SK-N-SH treated with all-trans-retinoic acid at 6 μM for 48 hours (cell line): ENCODE results near the gene NOL9.
A peak's percentile ranks its signal among the peaks of the same experiment; 100 is the strongest.

Experiments used
- ATAC-seq: fragments of 200-7000 bp; cut with Tn5 transposase; 3 replicates; pipeline ENCODE4 v1.9.1; 2020; ENCODE audit warnings: mild to moderate bottlenecking, moderate library complexity
- BACH2 ChIP-seq: fragments of 250-450 bp; sonication (Bioruptor Pico); IDR thresholded peaks from 2 replicates; pipeline ENCODE4 v1.9.0; 2021; ENCODE audit warnings: mild to moderate bottlenecking, borderline replicate concordance
- CSDC2 ChIP-seq: fragments of 250-450 bp; sonication (Bioruptor Pico); IDR thresholded peaks from 2 replicates; pipeline ENCODE4 v1.5.0; 2020; ENCODE audit warnings: mild to moderate bottlenecking, moderate library complexity
- ESRRG ChIP-seq: fragments of 250-450 bp; sonication (Bioruptor Pico); IDR thresholded peaks from 2 replicates; pipeline ENCODE4 v1.6.1; 2021; ENCODE audit warnings: mild to moderate bottlenecking
- GLIS3 ChIP-seq: fragments of 250-450 bp; sonication (Bioruptor Pico); IDR thresholded peaks from 2 replicates; pipeline ENCODE4 v1.5.0; 2020; ENCODE audit warnings: mild to moderate bottlenecking, moderate library complexity
- OSR1 ChIP-seq: fragments of 250-450 bp; sonication (Bioruptor Pico); IDR thresholded peaks from 2 replicates; pipeline ENCODE4 v1.8.0; 2022; ENCODE audit warnings: moderate library complexity, mild to moderate bottlenecking, inconsistent platforms
- RARB ChIP-seq: fragments of 250-450 bp; sonication (Bioruptor Pico); IDR thresholded peaks from 2 replicates; pipeline ENCODE4 v1.8.0; 2021; ENCODE audit warnings: mild to moderate bottlenecking, moderate library complexity
- SNAI2 ChIP-seq: fragments of 250-450 bp; sonication (Bioruptor Pico); IDR thresholded peaks from 2 replicates; pipeline ENCODE4 v1.5.0; 2020; ENCODE audit warnings: mild to moderate bottlenecking, moderate library complexity
- TCF4 ChIP-seq: fragments of 250-450 bp; sonication (Bioruptor Pico); IDR thresholded peaks from 2 replicates; pipeline ENCODE4 v1.8.0; 2021; ENCODE audit warnings: mild to moderate bottlenecking, moderate library complexity, borderline replicate concordance
- ZC3H10 ChIP-seq: fragments of 250-450 bp; sonication (Bioruptor Pico); IDR thresholded peaks from 2 replicates; pipeline ENCODE4 v1.5.1; 2021; ENCODE audit warnings: mild to moderate bottlenecking, moderate library complexity
- ZFP3 ChIP-seq: fragments of 250-450 bp; sonication (Bioruptor Pico); IDR thresholded peaks from 2 replicates; pipeline ENCODE4 v1.5.0; 2020; ENCODE audit warnings: mild to moderate bottlenecking, moderate library complexity
- ZFP30 ChIP-seq: fragments of 450-650 bp; formaldehyde crosslinking; IDR thresholded peaks from 2 replicates; pipeline ENCODE4 v1.5.0; 2022; ENCODE audit warnings: mild to moderate bottlenecking, moderate library complexity
- ZNF565 ChIP-seq: fragments of 450-650 bp; formaldehyde crosslinking; conservative IDR thresholded peaks from 2 replicates; pipeline ENCODE4 v1.5.0; 2020; ENCODE audit warnings: low read depth, mild to moderate bottlenecking, moderate library complexity
- ZNF70 ChIP-seq: fragments of 450-650 bp; formaldehyde crosslinking; IDR thresholded peaks from 2 replicates; pipeline ENCODE4 v1.5.0; 2020; ENCODE audit warnings: mild to moderate bottlenecking, moderate library complexity
- ZNF8 ChIP-seq: fragments of 450-650 bp; formaldehyde crosslinking; IDR thresholded peaks from 2 replicates; pipeline ENCODE4 v1.5.0; 2020; ENCODE audit warnings: mild to moderate bottlenecking, moderate library complexity
- TF ChIP-seq, protein P1 (sequence below): fragments of 250-450 bp; sonication (Bioruptor Pico); IDR thresholded peaks from 2 replicates; pipeline ENCODE4 v1.5.1; 2021; ENCODE audit warnings: mild to moderate bottlenecking, moderate library complexity
- TF ChIP-seq, protein P2 (sequence below): fragments of 250-450 bp; sonication (Bioruptor Pico); IDR thresholded peaks from 2 replicates; pipeline ENCODE4 v1.5.1; 2020; ENCODE audit warnings: low read depth, mild to moderate bottlenecking, moderate library complexity
- TF ChIP-seq, protein P3 (sequence below): fragments of 250-450 bp; sonication (Bioruptor Pico); IDR thresholded peaks from 2 replicates; pipeline ENCODE4 v1.8.0; 2021; ENCODE audit warnings: low read depth, mild to moderate bottlenecking, moderate library complexity, borderline replicate concordance
- TF ChIP-seq, protein P4 (sequence below): fragments of 250-450 bp; sonication (Bioruptor Pico); IDR thresholded peaks from 2 replicates; pipeline ENCODE4 v1.5.0; 2020; ENCODE audit warnings: mild to moderate bottlenecking, moderate library complexity

NOL9 gene

DNA sequence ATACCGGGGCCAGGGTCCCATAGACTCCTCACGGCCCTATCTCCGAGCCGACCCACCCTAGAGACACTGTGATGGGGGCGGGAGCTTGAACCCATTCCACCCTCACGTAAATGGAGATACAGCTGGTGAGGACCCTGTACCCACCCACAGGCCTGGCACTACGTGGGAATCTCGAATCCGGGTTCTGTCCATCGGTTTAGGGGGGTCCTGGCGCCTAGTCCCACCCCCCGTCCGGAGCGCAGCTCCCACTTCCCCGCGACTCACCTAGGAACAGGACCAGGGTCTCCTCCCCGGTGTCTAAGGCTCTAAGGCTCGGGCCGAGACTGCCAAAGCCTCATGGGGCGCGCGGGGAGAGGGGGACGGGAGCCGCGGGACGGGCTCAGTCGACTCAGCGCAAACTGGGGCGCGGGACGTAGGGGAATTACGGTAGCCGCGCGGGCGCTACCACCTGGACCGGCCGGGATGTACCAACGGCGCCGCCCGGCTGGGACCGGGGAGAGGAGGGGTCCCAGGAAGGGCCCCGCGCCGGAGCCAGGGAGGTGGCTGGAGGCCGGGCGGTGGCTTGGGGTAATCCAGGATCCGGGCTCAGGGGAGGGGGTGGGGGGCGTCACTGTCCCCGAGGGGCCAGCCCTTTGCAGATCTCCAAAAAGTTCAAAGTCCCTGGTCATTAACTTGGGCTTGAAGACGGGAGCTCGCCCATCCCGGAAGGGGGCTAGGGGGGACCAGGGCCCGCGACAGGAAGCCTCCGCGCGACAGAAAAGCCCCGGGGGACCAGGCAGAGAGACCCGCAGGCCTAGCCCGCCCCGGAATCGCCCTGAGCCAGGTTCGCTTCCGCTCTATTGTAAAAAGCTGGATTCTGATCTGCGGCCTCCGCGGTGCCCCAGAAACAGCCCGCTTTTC, 63.9 kb downstream of the NOL9 start:
- peak; percentile 78 for ATAC-seq
- TF ChIP-seq ZFP30 (CRISPR knock-in tag) (no peak), TCF4 (CRISPR knock-in tag) (no peak), GLIS3 (CRISPR knock-in tag) (no peak), ZNF8 (CRISPR knock-in tag) (no peak), CSDC2 (no peak), RARB (CRISPR knock-in tag) (no peak), BACH2 (CRISPR knock-in tag) (no peak), ESRRG (CRISPR knock-in tag) (no peak), ZC3H10 (CRISPR knock-in tag) (no peak), ZNF70 (no peak)
- TF ChIP-seq, protein P1, sequence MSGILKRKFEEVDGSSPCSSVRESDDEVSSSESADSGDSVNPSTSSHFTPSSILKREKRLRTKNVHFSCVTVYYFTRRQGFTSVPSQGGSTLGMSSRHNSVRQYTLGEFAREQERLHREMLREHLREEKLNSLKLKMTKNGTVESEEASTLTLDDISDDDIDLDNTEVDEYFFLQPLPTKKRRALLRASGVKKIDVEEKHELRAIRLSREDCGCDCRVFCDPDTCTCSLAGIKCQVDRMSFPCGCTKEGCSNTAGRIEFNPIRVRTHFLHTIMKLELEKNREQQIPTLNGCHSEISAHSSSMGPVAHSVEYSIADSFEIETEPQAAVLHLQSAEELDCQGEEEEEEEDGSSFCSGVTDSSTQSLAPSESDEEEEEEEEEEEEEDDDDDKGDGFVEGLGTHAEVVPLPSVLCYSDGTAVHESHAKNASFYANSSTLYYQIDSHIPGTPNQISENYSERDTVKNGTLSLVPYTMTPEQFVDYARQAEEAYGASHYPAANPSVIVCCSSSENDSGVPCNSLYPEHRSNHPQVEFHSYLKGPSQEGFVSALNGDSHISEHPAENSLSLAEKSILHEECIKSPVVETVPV: no peak
- TF ChIP-seq, protein P2, sequence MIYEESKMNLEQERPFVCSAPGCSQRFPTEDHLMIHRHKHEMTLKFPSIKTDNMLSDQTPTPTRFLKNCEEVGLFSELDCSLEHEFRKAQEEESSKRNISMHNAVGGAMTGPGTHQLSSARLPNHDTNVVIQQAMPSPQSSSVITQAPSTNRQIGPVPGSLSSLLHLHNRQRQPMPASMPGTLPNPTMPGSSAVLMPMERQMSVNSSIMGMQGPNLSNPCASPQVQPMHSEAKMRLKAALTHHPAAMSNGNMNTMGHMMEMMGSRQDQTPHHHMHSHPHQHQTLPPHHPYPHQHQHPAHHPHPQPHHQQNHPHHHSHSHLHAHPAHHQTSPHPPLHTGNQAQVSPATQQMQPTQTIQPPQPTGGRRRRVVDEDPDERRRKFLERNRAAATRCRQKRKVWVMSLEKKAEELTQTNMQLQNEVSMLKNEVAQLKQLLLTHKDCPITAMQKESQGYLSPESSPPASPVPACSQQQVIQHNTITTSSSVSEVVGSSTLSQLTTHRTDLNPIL: no peak
- TF ChIP-seq, protein P3, sequence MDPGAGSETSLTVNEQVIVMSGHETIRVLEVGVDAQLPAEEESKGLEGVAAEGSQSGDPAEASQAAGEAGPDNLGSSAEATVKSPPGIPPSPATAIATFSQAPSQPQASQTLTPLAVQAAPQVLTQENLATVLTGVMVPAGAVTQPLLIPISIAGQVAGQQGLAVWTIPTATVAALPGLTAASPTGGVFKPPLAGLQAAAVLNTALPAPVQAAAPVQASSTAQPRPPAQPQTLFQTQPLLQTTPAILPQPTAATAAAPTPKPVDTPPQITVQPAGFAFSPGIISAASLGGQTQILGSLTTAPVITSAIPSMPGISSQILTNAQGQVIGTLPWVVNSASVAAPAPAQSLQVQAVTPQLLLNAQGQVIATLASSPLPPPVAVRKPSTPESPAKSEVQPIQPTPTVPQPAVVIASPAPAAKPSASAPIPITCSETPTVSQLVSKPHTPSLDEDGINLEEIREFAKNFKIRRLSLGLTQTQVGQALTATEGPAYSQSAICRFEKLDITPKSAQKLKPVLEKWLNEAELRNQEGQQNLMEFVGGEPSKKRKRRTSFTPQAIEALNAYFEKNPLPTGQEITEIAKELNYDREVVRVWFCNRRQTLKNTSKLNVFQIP (CRISPR knock-in tag): no peak

DNA sequence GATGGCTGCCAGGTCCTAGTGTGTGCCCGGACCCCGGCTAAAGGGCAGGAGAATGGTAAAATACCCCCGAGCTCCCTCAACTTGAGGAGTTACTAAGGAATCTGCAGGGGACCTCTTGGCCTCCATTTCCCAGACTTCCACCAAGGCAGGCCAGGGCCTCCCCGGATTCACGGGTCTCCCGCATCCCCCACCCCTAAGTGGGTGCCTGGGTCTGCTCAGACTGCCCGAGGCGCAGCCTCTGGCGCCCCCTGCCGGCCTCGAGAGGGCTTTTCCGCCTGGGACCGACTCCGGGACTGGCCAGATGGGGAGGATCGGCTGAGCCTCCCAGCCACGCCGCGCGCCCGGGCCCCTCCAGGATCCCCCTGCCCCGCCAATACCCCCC, 64.5 kb downstream of the NOL9 start:
- ATAC-seq: peak; percentile 77
- TF ChIP-seq ZFP30 (CRISPR knock-in tag): no peak
- TF ChIP-seq, protein P3 (CRISPR knock-in tag): no peak
- TF ChIP-seq, protein P4, sequence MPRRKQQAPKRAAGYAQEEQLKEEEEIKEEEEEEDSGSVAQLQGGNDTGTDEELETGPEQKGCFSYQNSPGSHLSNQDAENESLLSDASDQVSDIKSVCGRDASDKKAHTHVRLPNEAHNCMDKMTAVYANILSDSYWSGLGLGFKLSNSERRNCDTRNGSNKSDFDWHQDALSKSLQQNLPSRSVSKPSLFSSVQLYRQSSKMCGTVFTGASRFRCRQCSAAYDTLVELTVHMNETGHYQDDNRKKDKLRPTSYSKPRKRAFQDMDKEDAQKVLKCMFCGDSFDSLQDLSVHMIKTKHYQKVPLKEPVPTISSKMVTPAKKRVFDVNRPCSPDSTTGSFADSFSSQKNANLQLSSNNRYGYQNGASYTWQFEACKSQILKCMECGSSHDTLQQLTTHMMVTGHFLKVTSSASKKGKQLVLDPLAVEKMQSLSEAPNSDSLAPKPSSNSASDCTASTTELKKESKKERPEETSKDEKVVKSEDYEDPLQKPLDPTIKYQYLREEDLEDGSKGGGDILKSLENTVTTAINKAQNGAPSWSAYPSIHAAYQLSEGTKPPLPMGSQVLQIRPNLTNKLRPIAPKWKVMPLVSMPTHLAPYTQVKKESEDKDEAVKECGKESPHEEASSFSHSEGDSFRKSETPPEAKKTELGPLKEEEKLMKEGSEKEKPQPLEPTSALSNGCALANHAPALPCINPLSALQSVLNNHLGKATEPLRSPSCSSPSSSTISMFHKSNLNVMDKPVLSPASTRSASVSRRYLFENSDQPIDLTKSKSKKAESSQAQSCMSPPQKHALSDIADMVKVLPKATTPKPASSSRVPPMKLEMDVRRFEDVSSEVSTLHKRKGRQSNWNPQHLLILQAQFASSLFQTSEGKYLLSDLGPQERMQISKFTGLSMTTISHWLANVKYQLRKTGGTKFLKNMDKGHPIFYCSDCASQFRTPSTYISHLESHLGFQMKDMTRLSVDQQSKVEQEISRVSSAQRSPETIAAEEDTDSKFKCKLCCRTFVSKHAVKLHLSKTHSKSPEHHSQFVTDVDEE: no peak

DNA sequence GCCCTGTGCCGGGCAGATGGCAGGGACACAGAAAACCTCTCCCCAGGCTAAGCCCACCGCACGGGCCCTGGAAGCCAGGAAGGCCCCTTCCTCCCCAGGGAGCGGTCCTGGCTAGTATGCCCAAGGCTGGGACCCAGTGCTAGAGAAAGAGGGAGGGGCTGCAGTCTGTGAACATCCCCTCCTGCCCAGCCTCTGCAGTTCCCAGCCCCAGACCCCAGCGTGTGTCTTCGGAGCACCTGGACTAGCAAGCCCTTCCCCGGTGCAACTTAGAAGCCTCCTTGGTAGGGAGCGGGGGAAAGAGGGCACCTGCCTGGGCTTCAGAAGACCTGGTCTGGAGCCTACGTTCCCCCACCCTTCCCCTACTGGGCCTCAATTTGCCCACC, 64.9 kb downstream of the NOL9 start:
- no peak for ATAC-seq
- TF ChIP-seq, protein P1: no peak
- TF ChIP-seq RARB (CRISPR knock-in tag) (no peak), SNAI2 (no peak), CSDC2 (no peak), OSR1 (CRISPR knock-in tag) (no peak), ZFP30 (CRISPR knock-in tag) (no peak), ZFP3 (CRISPR knock-in tag) (no peak), ZNF565 (CRISPR knock-in tag) (no peak), TCF4 (CRISPR knock-in tag) (no peak)
- TF ChIP-seq, protein P2: no peak
- TF ChIP-seq, protein P3 (CRISPR knock-in tag): no peak
